Caco-2 (cell line): ENCODE measurements around the gene BANK1. TPM values are rescaled to one million over a fixed set of nuclear protein-coding genes. Genes with fewer than 3 reads are reported as not detected.

Source experiments
- Bru-seq: library from RNA; stranded (reverse); fragments of 400-500 nt; gene quantifications from one replicate; lab custom pipeline; 2021; lab: Mats Ljungman, UMichigan
- BruChase-seq, 2 experiments: library from RNA; stranded (reverse); fragments of 400-500 nt; gene quantifications; one replicate each; lab custom pipeline; 2021; lab: Mats Ljungman, UMichigan
- BruUV-seq: library from RNA; stranded (reverse); fragments of 400-500 nt; replicated peaks from 2 replicates; lab custom pipeline; 2021; lab: Mats Ljungman, UMichigan
- CTCF ChIA-PET: fragments of 300-600 bp; sonication (Branson Sonifier 250); formaldehyde crosslinking; loops from one replicate; lab custom pipeline; 2022; ENCODE audit warnings: antibody characterized with exemption; lab: Charles Lee
- POLR2A ChIA-PET: fragments of 300-600 bp; sonication (Branson Sonifier 250); formaldehyde crosslinking; loops from one replicate; lab custom pipeline; 2022; ENCODE audit warnings: antibody characterized with exemption; lab: Charles Lee
- DNase-seq, 2 experiments: peaks; one replicate each; pipeline versions ENCODE4 v3.0.0 to v3.0.0-alpha.2; 2020 to 2022
- H3K27me3 ChIP-seq: replicated peaks from 2 replicates; pipeline ENCODE4 v1.6.0; 2011; ENCODE audit warnings: low read length; ENCODE audit not compliant: control insufficient read depth, insufficient read depth
- H3K36me3 ChIP-seq: 2 replicates; pipeline ENCODE4 v1.5.1; 2011; ENCODE audit warnings: low read length; ENCODE audit not compliant: control insufficient read depth, insufficient read depth
- H3K4me1 ChIP-seq: fragments of 250-450 bp; sonication (Bioruptor Pico); 2 replicates; pipeline ENCODE4 v1.5.1; 2020; ENCODE audit warnings: mild to moderate bottlenecking
- H3K4me3 ChIP-seq: 2 replicates; pipeline ENCODE4 v1.5.1; 2011; ENCODE audit warnings: low read depth, mild to moderate bottlenecking, control low read depth, low read length
- H3K9me3 ChIP-seq: fragments of 250-450 bp; sonication (Bioruptor Pico); 2 replicates; pipeline ENCODE4 v1.5.1; 2020; ENCODE audit warnings: mild to moderate bottlenecking, moderate library complexity
- H3K27ac Mint-ChIP-seq: one replicate; pipeline ENCODE4 v1.8.0; 2022; ENCODE audit warnings: mixed read lengths; ENCODE audit not compliant: unreplicated experiment
- H3K27me3 Mint-ChIP-seq: one replicate; pipeline ENCODE4 v1.8.0; 2022; ENCODE audit warnings: mixed read lengths; ENCODE audit not compliant: insufficient read depth, unreplicated experiment
- H3K36me3 Mint-ChIP-seq: one replicate; pipeline ENCODE4 v1.8.0; 2022; ENCODE audit warnings: mild to moderate bottlenecking, mixed read lengths; ENCODE audit not compliant: insufficient read depth, unreplicated experiment
- H3K4me1 Mint-ChIP-seq: one replicate; pipeline ENCODE4 v1.8.0; 2022; ENCODE audit warnings: low read depth, mixed read lengths; ENCODE audit not compliant: unreplicated experiment
- H3K4me3 Mint-ChIP-seq: one replicate; pipeline ENCODE4 v1.8.0; 2022; ENCODE audit warnings: mild to moderate bottlenecking, moderate library complexity, mixed read lengths; ENCODE audit not compliant: unreplicated experiment
- H3K9me3 Mint-ChIP-seq: one replicate; pipeline ENCODE4 v1.8.0; 2022; ENCODE audit warnings: mixed read lengths; ENCODE audit not compliant: unreplicated experiment
- intact Hi-C: fragments of 100-400 bp; cut with micrococcal nuclease; formaldehyde crosslinking; loops from one replicate; pipeline ENCODE4 v1.10.0; 2022; ENCODE audit not compliant: unreplicated experiment
- long read RNA-seq: library from polyadenylated mRNA; stranded (forward); transcript quantifications from one replicate; pipeline ENCODE4 v2.0.0, GENCODE V29; 2022
- total RNA-seq: library from RNA; stranded (reverse); gene quantifications from 2 replicates; pipeline ENCODE4 v1.2.3, GENCODE V29; 2022
- TF ChIP-seq, protein P1 (sequence below), 2 experiments: fragments of 200-600 bp in 1 of 2; IDR thresholded peaks; 1 replicate in 1 of 2; 2 replicates in 1 of 2; pipeline versions ENCODE4 v1.5.1 to v1.8.0; 2011 to 2022; ENCODE audit warnings: antibody characterized with exemption in 1 of 2, control low read depth in 1 of 2, inconsistent platforms in 1 of 2, low read depth in 1 of 2, low read length in 1 of 2, mild to moderate bottlenecking in 1 of 2, moderate library complexity in 1 of 2; ENCODE audit not compliant: insufficient read depth in 1 of 2, severe bottlenecking in 1 of 2, unreplicated experiment in 1 of 2

Gene BANK1, protein sequence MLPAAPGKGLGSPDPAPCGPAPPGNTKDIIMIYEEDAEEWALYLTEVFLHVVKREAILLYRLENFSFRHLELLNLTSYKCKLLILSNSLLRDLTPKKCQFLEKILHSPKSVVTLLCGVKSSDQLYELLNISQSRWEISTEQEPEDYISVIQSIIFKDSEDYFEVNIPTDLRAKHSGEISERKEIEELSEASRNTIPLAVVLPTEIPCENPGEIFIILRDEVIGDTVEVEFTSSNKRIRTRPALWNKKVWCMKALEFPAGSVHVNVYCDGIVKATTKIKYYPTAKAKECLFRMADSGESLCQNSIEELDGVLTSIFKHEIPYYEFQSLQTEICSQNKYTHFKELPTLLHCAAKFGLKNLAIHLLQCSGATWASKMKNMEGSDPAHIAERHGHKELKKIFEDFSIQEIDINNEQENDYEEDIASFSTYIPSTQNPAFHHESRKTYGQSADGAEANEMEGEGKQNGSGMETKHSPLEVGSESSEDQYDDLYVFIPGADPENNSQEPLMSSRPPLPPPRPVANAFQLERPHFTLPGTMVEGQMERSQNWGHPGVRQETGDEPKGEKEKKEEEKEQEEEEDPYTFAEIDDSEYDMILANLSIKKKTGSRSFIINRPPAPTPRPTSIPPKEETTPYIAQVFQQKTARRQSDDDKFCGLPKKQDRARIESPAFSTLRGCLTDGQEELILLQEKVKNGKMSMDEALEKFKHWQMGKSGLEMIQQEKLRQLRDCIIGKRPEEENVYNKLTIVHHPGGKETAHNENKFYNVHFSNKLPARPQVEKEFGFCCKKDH
- total RNA-seq: 5.7 and 5.8 TPM in 2 replicates
- Bru-seq, nascent RNA: percentile 40 among the genes with signal in this experiment
- percentile 45 among the genes with signal in this experiment for BruChase-seq, experiment 1, labeled RNA remaining after a 2-hour chase
- BruChase-seq, experiment 2, labeled RNA remaining after a 6-hour chase: percentile 34 among the genes with signal in this experiment
- long read RNA-seq, partial matches to known transcripts: 2 of 9 reads
- long read RNA-seq, other reads (novel, unspliced or antisense): 2 of 9 reads

DNA sequence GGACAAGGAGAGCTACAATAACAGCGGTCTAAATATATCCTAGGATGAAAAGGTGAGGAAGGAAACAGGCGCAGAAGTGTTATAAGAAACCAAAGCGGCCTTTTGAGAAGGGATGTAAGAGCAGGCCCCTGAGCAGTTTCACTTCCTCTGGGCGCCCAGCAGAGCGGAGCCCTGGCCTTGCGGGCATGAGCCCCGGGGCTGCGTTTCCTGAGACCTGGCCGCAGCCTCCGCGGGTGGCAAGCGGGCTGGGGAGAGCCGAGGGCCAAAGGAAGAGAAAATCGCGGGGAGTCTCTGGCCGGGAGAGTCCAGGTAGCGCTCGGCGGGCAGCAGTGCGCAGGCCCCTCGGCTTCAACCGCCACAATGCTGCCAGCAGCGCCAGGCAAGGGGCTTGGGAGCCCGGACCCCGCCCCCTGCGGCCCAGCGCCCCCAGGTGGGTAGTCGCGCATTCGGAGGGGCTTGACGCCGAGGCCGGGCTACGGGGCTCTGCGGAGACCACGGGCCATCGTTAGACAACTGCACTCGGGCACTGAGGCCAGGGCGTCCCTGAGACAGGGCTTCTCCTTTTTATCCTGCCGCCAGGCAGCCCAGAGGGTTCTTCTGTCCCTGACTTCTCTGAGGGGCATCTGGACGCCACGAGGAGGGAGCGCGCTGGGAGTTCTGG, at the start of gene BANK1:
Gene BANK1 (plus strand): TSS at position 210 of the 661 bp plus-strand sequence. CDS start 151 bp downstream, at position 361.
- ChIA-PET CTCF (interaction anchor here (0.5 kb wide), 1 partner anchor 771 kb away, joined by 3 read pairs; no protein-coding TSS in a partner anchor), POLR2A (no interaction called here)
- H3K27me3 ChIP-seq: no peaks in the 10 kb centered on the region
- H3K36me3 Mint-ChIP-seq: no peaks in the 10 kb centered on the region
- DNase-seq: peak; percentile 63 to 84
- TF ChIP-seq, protein P1, sequence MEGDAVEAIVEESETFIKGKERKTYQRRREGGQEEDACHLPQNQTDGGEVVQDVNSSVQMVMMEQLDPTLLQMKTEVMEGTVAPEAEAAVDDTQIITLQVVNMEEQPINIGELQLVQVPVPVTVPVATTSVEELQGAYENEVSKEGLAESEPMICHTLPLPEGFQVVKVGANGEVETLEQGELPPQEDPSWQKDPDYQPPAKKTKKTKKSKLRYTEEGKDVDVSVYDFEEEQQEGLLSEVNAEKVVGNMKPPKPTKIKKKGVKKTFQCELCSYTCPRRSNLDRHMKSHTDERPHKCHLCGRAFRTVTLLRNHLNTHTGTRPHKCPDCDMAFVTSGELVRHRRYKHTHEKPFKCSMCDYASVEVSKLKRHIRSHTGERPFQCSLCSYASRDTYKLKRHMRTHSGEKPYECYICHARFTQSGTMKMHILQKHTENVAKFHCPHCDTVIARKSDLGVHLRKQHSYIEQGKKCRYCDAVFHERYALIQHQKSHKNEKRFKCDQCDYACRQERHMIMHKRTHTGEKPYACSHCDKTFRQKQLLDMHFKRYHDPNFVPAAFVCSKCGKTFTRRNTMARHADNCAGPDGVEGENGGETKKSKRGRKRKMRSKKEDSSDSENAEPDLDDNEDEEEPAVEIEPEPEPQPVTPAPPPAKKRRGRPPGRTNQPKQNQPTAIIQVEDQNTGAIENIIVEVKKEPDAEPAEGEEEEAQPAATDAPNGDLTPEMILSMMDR (IDR thresholded peaks at IDR 0.05; ENCODE audit: insufficient read depth in 1 of 2, low read depth in 1 of 2, low read length in 1 of 2, severe bottlenecking in 1 of 2, unreplicated experiment in 1 of 2): peak; percentile 23 to 70
- H3K36me3 ChIP-seq: no peaks in the 10 kb centered on the region
- H3K9me3 Mint-ChIP-seq: no peaks in the 10 kb centered on the region
- H3K4me1 ChIP-seq: 0 out of 2 replicates have a peak, but pooled peaks cover 4% of the 10 kb centered on the region
- H3K27ac Mint-ChIP-seq: peak within 1 kb of the TSS; percentile 80
- no peaks in the 10 kb centered on the region for H3K27me3 Mint-ChIP-seq
- peak within 1 kb of the TSS; percentile 78 for H3K4me3 Mint-ChIP-seq
- peaks cover 1% of the 10 kb centered on the region for H3K4me1 Mint-ChIP-seq
- intact Hi-C loops: loop anchor here (1.0 kb wide), 1 partner anchor 75 kb away; no protein-coding TSS in a partner anchor
- H3K4me3 ChIP-seq: peak within 1 kb of the TSS; percentile 58
- 0 out of 2 replicates have a peak, but pooled peaks cover 4% of the 10 kb centered on the region for H3K9me3 ChIP-seq
- BruUV-seq: no TSS peak

DNA sequence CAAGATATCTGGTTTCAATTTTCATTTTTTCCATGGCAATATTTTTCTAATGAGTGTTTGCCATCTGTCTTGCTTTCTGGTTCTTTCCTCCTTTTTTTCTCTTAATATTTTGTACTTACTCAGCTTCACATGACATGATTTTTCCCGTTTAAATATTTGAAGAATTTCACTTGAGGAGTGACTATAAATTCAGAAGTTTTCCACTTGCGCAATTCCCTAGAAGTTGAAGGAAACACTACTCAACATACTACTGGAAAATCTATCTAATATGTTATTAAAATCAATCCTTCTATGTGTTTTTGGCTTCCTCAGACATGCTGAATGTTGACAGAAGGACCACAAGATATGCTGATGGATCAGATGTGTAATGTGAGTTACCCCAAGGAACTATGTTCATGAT, 36.8 kb upstream of the BANK1 start:
- H3K9me3 ChIP-seq: no peaks in the 10 kb centered on the region
- no peak overlapping the region for H3K4me3 ChIP-seq
- Mint-ChIP-seq H3K4me1 (no peaks in the 10 kb centered on the region), H3K36me3 (no peaks in the 10 kb centered on the region), H3K9me3 (no peaks in the 10 kb centered on the region), H3K4me3 (no peak overlapping the region), H3K27ac (no peak overlapping the region), H3K27me3 (no peaks in the 10 kb centered on the region)
- TF ChIP-seq, protein P1 (IDR thresholded peaks at IDR 0.05; ENCODE audit: insufficient read depth in 1 of 2, low read depth in 1 of 2, low read length in 1 of 2, severe bottlenecking in 1 of 2, unreplicated experiment in 1 of 2): no peak
- intact Hi-C loops: no loop called here
- ChIA-PET CTCF (no interaction called here), POLR2A (interaction anchor here (0.6 kb wide), 1 partner anchor 21 kb away, joined by 3 read pairs; no protein-coding TSS in a partner anchor)
- H3K27me3 ChIP-seq: no peaks in the 10 kb centered on the region
- H3K4me1 ChIP-seq: no peaks in the 10 kb centered on the region
- no peaks in the 10 kb centered on the region for H3K36me3 ChIP-seq
- no peak for DNase-seq
- no TSS peak for BruUV-seq
